HepG2 (cell line): ENCODE measurements around the gene GARIN5A. TPM values are rescaled to one million over a fixed set of nuclear protein-coding genes. Genes with fewer than 3 reads are reported as not detected.

Experiments
- ATAC-seq: fragments of 200-7000 bp; cut with Tn5 transposase; 3 replicates; pipeline ENCODE4 v1.9.1; 2020; ENCODE audit warnings: mild to moderate bottlenecking, moderate library complexity
- BruUV-seq: library from RNA; stranded (reverse); fragments of 400-500 nt; replicated peaks from 2 replicates; lab custom pipeline; 2021; lab: Mats Ljungman, UMichigan
- CTCF ChIA-PET: fragments of 300-600 bp; formaldehyde crosslinking; extraction: SDS; loops from one replicate; lab custom pipeline; 2021; ENCODE audit warnings: low total read pairs, inconsistent platforms, low intra/inter-chr PET ratio; lab: Yijun Ruan, JAX
- POLR2A ChIA-PET: fragments of 350-600 bp; sonication (Branson Sonifier 250); formaldehyde crosslinking; loops from one replicate; lab custom pipeline; 2020; ENCODE audit warnings: antibody characterized with exemption, inconsistent platforms; lab: Yijun Ruan, JAX
- DNase-seq: peaks from one replicate; pipeline ENCODE4 v3.0.0-alpha.2; 2015; ENCODE audit warnings: low spot score
- FAIRE-seq: peaks from 3 replicates; lab custom pipeline; 2011; peaks lifted over from hg19 to GRCh38; lab: Jason Lieb, UNC
- H2AFZ ChIP-seq: one replicate; pipeline ENCODE4 v1.6.1; 2011; ENCODE audit warnings: low read length, inconsistent platforms
- H3K27ac ChIP-seq: fragments of 300-600 bp; 3 replicates; pipeline ENCODE4 v1.8.0; 2011; ENCODE audit warnings: mixed run types, mild to moderate bottlenecking, mixed read lengths, low read length, inconsistent platforms; ENCODE audit not compliant: insufficient read depth; ENCODE audit errors: extremely low read length
- H3K27me3 ChIP-seq, 2 experiments: fragments of 200-600 bp in 1 of 2; 2 replicates in 1 of 2; 3 replicates in 1 of 2; pipeline versions ENCODE4 v1.6.0 to v1.8.0; 2011; ENCODE audit warnings: low read length in 2 of 2, mild to moderate bottlenecking in 2 of 2, moderate library complexity in 2 of 2, inconsistent platforms in 1 of 2; ENCODE audit not compliant: insufficient read depth in 2 of 2, control insufficient read depth in 1 of 2
- H3K36me3 ChIP-seq, 2 experiments: fragments of 200-600 bp in 1 of 2; replicated peaks in 1 of 2; 2 replicates in 1 of 2; 3 replicates in 1 of 2; pipeline versions ENCODE4 v1.5.1 to v1.8.0; 2011; ENCODE audit warnings: low read length in 2 of 2, inconsistent platforms in 1 of 2; ENCODE audit not compliant: insufficient read depth in 2 of 2, control insufficient read depth in 1 of 2
- H3K4me1 ChIP-seq: 2 replicates; pipeline ENCODE4 v1.5.1; 2012; ENCODE audit warnings: low read length, inconsistent platforms; ENCODE audit not compliant: insufficient read depth
- H3K4me2 ChIP-seq: 2 replicates; pipeline ENCODE4 v1.6.0; 2011; ENCODE audit warnings: low read depth, low read length, inconsistent platforms
- H3K4me3 ChIP-seq, 3 experiments: fragments of 200-600 bp in 1 of 3; sonication (generic), shearing (Covaris generic) in 1 of 3; replicated peaks in 1 of 3; 2 replicates each; pipeline ENCODE4 v1.5.1; 2011 to 2016; ENCODE audit warnings: low read length in 3 of 3, inconsistent platforms in 2 of 3, low read depth in 2 of 3, mild to moderate bottlenecking in 2 of 3, control low read depth in 1 of 3, mixed read lengths in 1 of 3; ENCODE audit not compliant: insufficient read depth in 1 of 3
- H3K79me2 ChIP-seq: one replicate; pipeline ENCODE4 v1.6.1; 2011; ENCODE audit warnings: low read length, inconsistent platforms; ENCODE audit not compliant: insufficient read depth
- H3K9ac ChIP-seq: 2 replicates; pipeline ENCODE4 v1.6.0; 2011; ENCODE audit warnings: mild to moderate bottlenecking, low read depth, low read length, inconsistent platforms; ENCODE audit not compliant: insufficient read depth
- H3K9me3 ChIP-seq: 2 replicates; pipeline ENCODE4 v1.5.1; 2012; ENCODE audit warnings: mild to moderate bottlenecking, low read length
- H4K20me1 ChIP-seq: 2 replicates; pipeline ENCODE4 v1.6.0; 2011; ENCODE audit warnings: inconsistent platforms, mild to moderate bottlenecking, low read length, moderate library complexity; ENCODE audit not compliant: insufficient read depth
- ATM ChIP-seq: fragments of 450-650 bp; IDR thresholded peaks from 2 replicates; pipeline ENCODE4 v1.7.1; 2017; ENCODE audit warnings: mild to moderate bottlenecking, borderline replicate concordance
- DNMT1 ChIP-seq: sonication (generic); formaldehyde crosslinking; IDR thresholded peaks from 2 replicates; pipeline ENCODE4 v1.5.1; 2020; ENCODE audit warnings: mild to moderate bottlenecking, missing genetic modification reagents
- HOXA3 ChIP-seq: sonication (generic); formaldehyde crosslinking; IDR thresholded peaks from 2 replicates; pipeline ENCODE4 v1.5.0; 2020; ENCODE audit warnings: missing genetic modification reagents
- ZNF12 ChIP-seq: sonication (generic); formaldehyde crosslinking; IDR thresholded peaks from 2 replicates; pipeline ENCODE4 v1.5.0; 2020; ENCODE audit warnings: missing genetic modification reagents
- ZNF569 ChIP-seq: sonication (generic); formaldehyde crosslinking; IDR thresholded peaks from 2 replicates; pipeline ENCODE4 v1.5.0; 2020; ENCODE audit warnings: mild to moderate bottlenecking, missing genetic modification reagents, moderate library complexity, borderline replicate concordance
- WGBS: methylation state at CpG from one replicate; pipeline ENCODE4 v1.1.6; 2017; ENCODE audit warnings: low lambda C conversion rate; 5-methylcytosine and 5-hydroxymethylcytosine counted together
- in situ Hi-C: cut with HindIII; loops from 2 replicates; pipeline ENCODE4 v1.10.0; 2017; ENCODE audit warnings: low pct_unique_long_range_greater_than_20kb; ENCODE audit not compliant: extremely low pct_ligation_motif_present
- intact Hi-C: fragments of 100-400 bp; cut with micrococcal nuclease; formaldehyde crosslinking; loops from one replicate; pipeline ENCODE4 v1.10.0; 2022; ENCODE audit not compliant: unreplicated experiment
- polyA plus RNA-seq, 8 experiments: library from polyadenylated mRNA; depleted of rRNA in 3 of 8; stranded (reverse) in 7 of 8; unstranded in 1 of 8; fragments of >200 nt; fragmentation: Illumina TruSeq in 4 of 8; extraction: Trizol in 4 of 8; gene quantifications; 2 replicates each; pipeline versions ENCODE4 v1.2.1 to v1.2.3, GENCODE V29; 2011 to 2016; ENCODE audit warnings: low read depth in 4 of 8, missing spikeins in 1 of 8, mixed read lengths in 1 of 8; ENCODE audit not compliant: insufficient read depth in 1 of 8
- total RNA-seq, 5 experiments: library from RNA; depleted of rRNA; stranded (reverse); fragments of >200 nt; fragmentation: Illumina TruSeq; extraction: Trizol; gene quantifications; 2 replicates each; pipeline ENCODE4 v1.2.3, GENCODE V29; 2016; ENCODE audit warnings: low read depth in 1 of 5
- TF ChIP-seq, protein P1 (sequence below): sonication (generic); formaldehyde crosslinking; IDR thresholded peaks from 2 replicates; pipeline ENCODE4 v1.5.0; 2020; ENCODE audit warnings: mild to moderate bottlenecking, missing genetic modification reagents, moderate library complexity
- TF ChIP-seq, protein P2 (sequence below): sonication (generic); formaldehyde crosslinking; conservative IDR thresholded peaks from 2 replicates; pipeline ENCODE4 v1.4.0; 2020; ENCODE audit warnings: mild to moderate bottlenecking, missing genetic modification reagents, moderate library complexity
- TF ChIP-seq, protein P3 (sequence below): sonication (generic); formaldehyde crosslinking; IDR thresholded peaks from 2 replicates; pipeline ENCODE4 v1.4.0; 2020; ENCODE audit warnings: missing genetic modification reagents

The GARIN5A gene
- total and polyA plus RNA-seq, 2 of the 13 experiments (the other 11 are each of a cell fraction or from before 2014, with no cell fraction given): not detected

DNA sequence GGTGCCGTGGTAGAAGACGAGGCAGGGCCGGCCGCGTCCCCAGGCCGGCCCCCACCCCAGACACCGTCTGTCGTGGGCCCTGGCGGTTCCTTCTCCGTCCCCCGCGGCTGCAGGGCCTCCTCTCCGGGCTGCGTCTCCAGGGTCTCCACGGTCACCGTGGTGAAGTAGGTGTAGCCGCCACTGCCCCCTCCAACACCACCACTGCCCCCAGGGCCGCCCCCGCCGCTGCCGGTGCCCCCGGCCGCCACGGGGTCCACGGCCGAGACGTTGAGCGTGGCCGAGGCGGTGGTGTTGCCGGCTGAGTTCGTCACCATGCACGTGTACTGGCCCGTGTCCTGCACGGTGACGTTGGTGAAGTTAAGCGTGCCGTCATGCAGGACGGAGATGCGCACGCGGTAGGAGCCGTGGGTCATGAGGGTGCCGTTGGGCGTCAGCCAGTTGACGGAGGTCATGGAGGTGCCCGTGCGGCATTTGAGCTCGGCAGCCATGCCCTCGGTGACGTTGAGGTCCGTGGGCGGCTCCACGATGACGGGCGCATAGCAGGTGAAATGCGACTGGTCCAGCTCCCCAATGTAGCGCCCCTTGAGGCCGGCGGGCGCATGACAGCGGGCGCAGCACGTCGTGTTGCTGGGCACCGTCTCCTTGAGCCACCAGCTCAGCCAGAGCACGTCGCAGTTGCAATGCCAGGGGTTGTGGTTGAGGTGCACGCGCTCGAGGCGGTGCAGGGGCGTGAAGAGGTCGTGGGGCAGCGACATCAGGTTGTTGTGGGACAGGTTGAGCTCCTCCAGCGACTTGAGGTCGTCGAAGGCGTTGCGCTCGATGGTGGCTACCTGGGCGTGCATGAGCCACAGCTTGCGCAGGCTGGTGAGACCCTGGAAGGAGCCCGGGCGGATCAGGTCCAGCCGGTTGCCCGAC is 41.7 kb upstream of the GARIN5A start:
- H3K4me2 ChIP-seq: no peak overlapping the region
- 82% methylated on average over 33 of the region's 87 CpGs for WGBS
- ATAC-seq: no peak
- no peak for TF ChIP-seq ZNF569 (CRISPR knock-in tag)
- TF ChIP-seq, protein P1, sequence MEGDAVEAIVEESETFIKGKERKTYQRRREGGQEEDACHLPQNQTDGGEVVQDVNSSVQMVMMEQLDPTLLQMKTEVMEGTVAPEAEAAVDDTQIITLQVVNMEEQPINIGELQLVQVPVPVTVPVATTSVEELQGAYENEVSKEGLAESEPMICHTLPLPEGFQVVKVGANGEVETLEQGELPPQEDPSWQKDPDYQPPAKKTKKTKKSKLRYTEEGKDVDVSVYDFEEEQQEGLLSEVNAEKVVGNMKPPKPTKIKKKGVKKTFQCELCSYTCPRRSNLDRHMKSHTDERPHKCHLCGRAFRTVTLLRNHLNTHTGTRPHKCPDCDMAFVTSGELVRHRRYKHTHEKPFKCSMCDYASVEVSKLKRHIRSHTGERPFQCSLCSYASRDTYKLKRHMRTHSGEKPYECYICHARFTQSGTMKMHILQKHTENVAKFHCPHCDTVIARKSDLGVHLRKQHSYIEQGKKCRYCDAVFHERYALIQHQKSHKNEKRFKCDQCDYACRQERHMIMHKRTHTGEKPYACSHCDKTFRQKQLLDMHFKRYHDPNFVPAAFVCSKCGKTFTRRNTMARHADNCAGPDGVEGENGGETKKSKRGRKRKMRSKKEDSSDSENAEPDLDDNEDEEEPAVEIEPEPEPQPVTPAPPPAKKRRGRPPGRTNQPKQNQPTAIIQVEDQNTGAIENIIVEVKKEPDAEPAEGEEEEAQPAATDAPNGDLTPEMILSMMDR (CRISPR knock-in tag): peak; percentile 31; the same call in 1 of the 2 replicates
- TF ChIP-seq DNMT1 (CRISPR knock-in tag): peak; percentile 40; the same call in 1 of the 2 replicates
- TF ChIP-seq HOXA3 (CRISPR knock-in tag): 0 out of 2 replicates have a peak, but pooled peaks have one; percentile 35
- TF ChIP-seq ATM: no peak
- TF ChIP-seq ZNF12 (CRISPR knock-in tag): no peak
- TF ChIP-seq, protein P2, sequence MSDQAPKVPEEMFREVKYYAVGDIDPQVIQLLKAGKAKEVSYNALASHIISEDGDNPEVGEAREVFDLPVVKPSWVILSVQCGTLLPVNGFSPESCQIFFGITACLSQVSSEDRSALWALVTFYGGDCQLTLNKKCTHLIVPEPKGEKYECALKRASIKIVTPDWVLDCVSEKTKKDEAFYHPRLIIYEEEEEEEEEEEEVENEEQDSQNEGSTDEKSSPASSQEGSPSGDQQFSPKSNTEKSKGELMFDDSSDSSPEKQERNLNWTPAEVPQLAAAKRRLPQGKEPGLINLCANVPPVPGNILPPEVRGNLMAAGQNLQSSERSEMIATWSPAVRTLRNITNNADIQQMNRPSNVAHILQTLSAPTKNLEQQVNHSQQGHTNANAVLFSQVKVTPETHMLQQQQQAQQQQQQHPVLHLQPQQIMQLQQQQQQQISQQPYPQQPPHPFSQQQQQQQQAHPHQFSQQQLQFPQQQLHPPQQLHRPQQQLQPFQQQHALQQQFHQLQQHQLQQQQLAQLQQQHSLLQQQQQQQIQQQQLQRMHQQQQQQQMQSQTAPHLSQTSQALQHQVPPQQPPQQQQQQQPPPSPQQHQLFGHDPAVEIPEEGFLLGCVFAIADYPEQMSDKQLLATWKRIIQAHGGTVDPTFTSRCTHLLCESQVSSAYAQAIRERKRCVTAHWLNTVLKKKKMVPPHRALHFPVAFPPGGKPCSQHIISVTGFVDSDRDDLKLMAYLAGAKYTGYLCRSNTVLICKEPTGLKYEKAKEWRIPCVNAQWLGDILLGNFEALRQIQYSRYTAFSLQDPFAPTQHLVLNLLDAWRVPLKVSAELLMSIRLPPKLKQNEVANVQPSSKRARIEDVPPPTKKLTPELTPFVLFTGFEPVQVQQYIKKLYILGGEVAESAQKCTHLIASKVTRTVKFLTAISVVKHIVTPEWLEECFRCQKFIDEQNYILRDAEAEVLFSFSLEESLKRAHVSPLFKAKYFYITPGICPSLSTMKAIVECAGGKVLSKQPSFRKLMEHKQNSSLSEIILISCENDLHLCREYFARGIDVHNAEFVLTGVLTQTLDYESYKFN (CRISPR knock-in tag): no peak
- TF ChIP-seq, protein P3, sequence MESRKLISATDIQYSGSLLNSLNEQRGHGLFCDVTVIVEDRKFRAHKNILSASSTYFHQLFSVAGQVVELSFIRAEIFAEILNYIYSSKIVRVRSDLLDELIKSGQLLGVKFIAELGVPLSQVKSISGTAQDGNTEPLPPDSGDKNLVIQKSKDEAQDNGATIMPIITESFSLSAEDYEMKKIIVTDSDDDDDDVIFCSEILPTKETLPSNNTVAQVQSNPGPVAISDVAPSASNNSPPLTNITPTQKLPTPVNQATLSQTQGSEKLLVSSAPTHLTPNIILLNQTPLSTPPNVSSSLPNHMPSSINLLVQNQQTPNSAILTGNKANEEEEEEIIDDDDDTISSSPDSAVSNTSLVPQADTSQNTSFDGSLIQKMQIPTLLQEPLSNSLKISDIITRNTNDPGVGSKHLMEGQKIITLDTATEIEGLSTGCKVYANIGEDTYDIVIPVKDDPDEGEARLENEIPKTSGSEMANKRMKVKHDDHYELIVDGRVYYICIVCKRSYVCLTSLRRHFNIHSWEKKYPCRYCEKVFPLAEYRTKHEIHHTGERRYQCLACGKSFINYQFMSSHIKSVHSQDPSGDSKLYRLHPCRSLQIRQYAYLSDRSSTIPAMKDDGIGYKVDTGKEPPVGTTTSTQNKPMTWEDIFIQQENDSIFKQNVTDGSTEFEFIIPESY (CRISPR knock-in tag): peak; percentile 14; the same call in 1 of the 2 replicates
- TF ChIP-seq, all 625 proteins: peak for 4
- ChIA-PET CTCF (no interaction called here), POLR2A (no interaction called here)
- no peak for DNase-seq
- Histone ChIP-seq H2AFZ (no peak overlapping the region), H4K20me1 (no peaks in the 10 kb centered on the region), H3K4me3 (no peak overlapping the region), H3K27me3 (peaks cover 0 to 4% of the 10 kb centered on the region in 2 experiments; a peak in 2 of 5 replicates), H3K9me3 (no peaks in the 10 kb centered on the region), H3K79me2 (no peaks in the 10 kb centered on the region), H3K9ac (no peak overlapping the region), H3K27ac (no peak overlapping the region), H3K4me1 (peaks cover 8% of the 10 kb centered on the region), H3K36me3 (no peaks in the 10 kb centered on the region)
- in situ Hi-C loops (no loop called here), intact Hi-C loops (no loop called here)
- BruUV-seq: no TSS peak
- no peak for FAIRE-seq
